MM.1S (cell line): ENCODE data around the gene TTC6.

Experiments
- DNase-seq: peaks from one replicate; pipeline ENCODE4 v3.0.0-alpha.2; 2015
- H2AFZ ChIP-seq: fragments of 300-600 bp; sonication (generic); 2 replicates; pipeline ENCODE4 v1.6.0; 2016; ENCODE audit warnings: antibody characterized with exemption, low read length
- H3F3A ChIP-seq: fragments of 300-600 bp; sonication (generic); 2 replicates; pipeline ENCODE4 v1.6.1; 2016; ENCODE audit warnings: mild to moderate bottlenecking, antibody characterized with exemption, low read length, moderate library complexity, mixed read lengths; ENCODE audit not compliant: insufficient read depth
- H3K27ac ChIP-seq: fragments of 300-600 bp; sonication (generic); 2 replicates; pipeline ENCODE4 v1.5.1; 2016; ENCODE audit warnings: mild to moderate bottlenecking, low read length
- H3K27me3 ChIP-seq: fragments of 300-600 bp; sonication (generic); replicated peaks from 2 replicates; pipeline ENCODE4 v1.6.0; 2016; ENCODE audit warnings: low read length; ENCODE audit not compliant: insufficient read depth
- H3K36me3 ChIP-seq: fragments of 300-600 bp; sonication (generic); replicated peaks from 2 replicates; pipeline ENCODE4 v1.6.1; 2016; ENCODE audit warnings: mild to moderate bottlenecking, low read length, mixed read lengths; ENCODE audit not compliant: insufficient read depth
- H3K4me1 ChIP-seq: fragments of 300-600 bp; sonication (generic); 2 replicates; pipeline ENCODE4 v1.6.1; 2016; ENCODE audit warnings: low read length, mixed read lengths
- H3K4me2 ChIP-seq: fragments of 300-600 bp; sonication (generic); 2 replicates; pipeline ENCODE4 v1.6.0; 2016; ENCODE audit warnings: low read depth, low read length
- H3K4me3 ChIP-seq: fragments of 300-600 bp; sonication (generic); 2 replicates; pipeline ENCODE4 v1.5.1; 2016; ENCODE audit warnings: low read length, mixed read lengths
- H3K79me2 ChIP-seq: fragments of 300-600 bp; sonication (generic); 2 replicates; pipeline ENCODE4 v1.6.1; 2016; ENCODE audit warnings: mixed run types, low read length, mixed read lengths
- H3K9ac ChIP-seq: fragments of 300-600 bp; sonication (generic); 2 replicates; pipeline ENCODE4 v1.6.1; 2016; ENCODE audit warnings: low read length, mixed read lengths
- H3K9me2 ChIP-seq: fragments of 300-600 bp; sonication (generic); replicated peaks from 2 replicates; pipeline ENCODE4 v1.6.1; 2016; ENCODE audit warnings: mild to moderate bottlenecking, low read length, mixed read lengths; ENCODE audit not compliant: insufficient read depth
- H3K9me3 ChIP-seq: fragments of 300-600 bp; sonication (generic); replicated peaks from 2 replicates; pipeline ENCODE4 v1.6.1; 2016; ENCODE audit warnings: mild to moderate bottlenecking, low read length, mixed read lengths; ENCODE audit not compliant: insufficient read depth
- H4K20me1 ChIP-seq: fragments of 300-600 bp; sonication (generic); 2 replicates; pipeline ENCODE4 v1.6.1; 2016; ENCODE audit warnings: mild to moderate bottlenecking, low read length, moderate library complexity, mixed read lengths; ENCODE audit not compliant: insufficient read depth
- CTCF ChIP-seq: fragments of 300-600 bp; sonication (generic); IDR thresholded peaks from 2 replicates; pipeline ENCODE4 v1.5.1; 2016; ENCODE audit warnings: antibody characterized with exemption, low read length, mixed read lengths
- EZH2 ChIP-seq: fragments of 300-600 bp; sonication (generic); optimal IDR thresholded peaks from 2 replicates; pipeline ENCODE3; 2017; ENCODE audit warnings: low read depth, mild to moderate bottlenecking, antibody characterized with exemption, low read length, mixed read lengths
- EZH2phosphoT487 ChIP-seq: fragments of 300-600 bp; sonication (generic); IDR thresholded peaks from 2 replicates; pipeline ENCODE4 v1.6.1; 2018; ENCODE audit warnings: antibody characterized with exemption, low read length

The TTC6 gene

GRCh38 chr14:37580146-37580545 is 15.3 kb upstream of the TTC6 start:
- Histone ChIP-seq H3K9ac (no peak overlapping the region), H3K27ac (no peak overlapping the region), H3K27me3 (no peaks in the 10 kb centered on the region), H4K20me1 (no peaks in the 10 kb centered on the region), H3K9me3 (no peaks in the 10 kb centered on the region), H3K36me3 (no peaks in the 10 kb centered on the region), H3K4me1 (no peaks in the 10 kb centered on the region), H3F3A (no peaks in the 10 kb centered on the region), H3K4me3 (no peak overlapping the region), H2AFZ (no peak overlapping the region), H3K79me2 (no peaks in the 10 kb centered on the region), H3K9me2 (no peaks in the 10 kb centered on the region), H3K4me2 (no peak overlapping the region)
- no peak for DNase-seq
- TF ChIP-seq EZH2 (no peak), CTCF (no peak), EZH2phosphoT487 (no peak)

GRCh38 chr14:37583358-37584210 is 11.8 kb upstream of the TTC6 start:
- Histone ChIP-seq H3K36me3 (no peaks in the 10 kb centered on the region), H3K27me3 (no peaks in the 10 kb centered on the region), H3K9ac (no peak overlapping the region), H3K4me3 (no peak overlapping the region), H4K20me1 (no peaks in the 10 kb centered on the region), H3K27ac (no peak overlapping the region), H3K79me2 (no peaks in the 10 kb centered on the region), H3K9me3 (no peaks in the 10 kb centered on the region), H3K9me2 (no peaks in the 10 kb centered on the region), H2AFZ (no peak overlapping the region), H3K4me1 (no peaks in the 10 kb centered on the region), H3K4me2 (no peak overlapping the region), H3F3A (no peaks in the 10 kb centered on the region)
- no peak for TF ChIP-seq EZH2phosphoT487
- TF ChIP-seq CTCF = no peak
- no peak for TF ChIP-seq EZH2
- no peak for DNase-seq

- no peak for TF ChIP-seq EZH2phosphoT487
- TF ChIP-seq CTCF = no peak
- TF ChIP-seq EZH2 = no peak
- H3K27ac ChIP-seq = no peak overlapping the region
- H3K9me3 ChIP-seq = no peaks in the 10 kb centered on the region
- no peaks in the 10 kb centered on the region for H3K4me1 ChIP-seq
- H3K79me2 ChIP-seq = no peaks in the 10 kb centered on the region
- H3K27me3 ChIP-seq = no peaks in the 10 kb centered on the region
- no peaks in the 10 kb centered on the region for H3F3A ChIP-seq
- no peaks in the 10 kb centered on the region for H3K9me2 ChIP-seq
- H3K36me3 ChIP-seq = no peaks in the 10 kb centered on the region
- no peak overlapping the region for H3K9ac ChIP-seq
- no peak overlapping the region for H2AFZ ChIP-seq
- no peaks in the 10 kb centered on the region for H4K20me1 ChIP-seq
- H3K4me2 ChIP-seq = no peak overlapping the region
- no peak for DNase-seq
- H3K4me3 ChIP-seq = no peak overlapping the region
These were observed 11.0 kb upstream of the TTC6 start for GRCh38 chr14:37584211-37585100.
